Panc1 (cell line): ENCODE results near the gene HOXA10. TPM values are rescaled to one million over a fixed set of nuclear protein-coding genes. Genes with fewer than 3 reads are reported as not detected.

ENCODE experiments used
- ATAC-seq: fragments of 200-7000 bp; cut with Tn5 transposase; 2 replicates; pipeline ENCODE4 v1.9.1; 2020; ENCODE audit warnings: mild to moderate bottlenecking, moderate library complexity
- BruUV-seq: library from RNA; stranded (reverse); fragments of 400-500 nt; replicated peaks from 2 replicates; lab custom pipeline; 2021; lab: Mats Ljungman, UMichigan
- CTCF ChIA-PET: fragments of 300-600 bp; sonication (Branson Sonifier 250); formaldehyde crosslinking; loops from one replicate; lab custom pipeline; 2022; ENCODE audit warnings: antibody characterized with exemption; lab: Charles Lee
- POLR2A ChIA-PET: fragments of 300-600 bp; sonication (Branson Sonifier 250); formaldehyde crosslinking; loops from one replicate; lab custom pipeline; 2022; ENCODE audit warnings: antibody characterized with exemption; lab: Charles Lee
- DNase-seq: peaks from one replicate; pipeline ENCODE4 v3.0.0-alpha.2; 2010; ENCODE audit warnings: low read depth, low spot score
- H3K27ac ChIP-seq: 2 replicates; pipeline ENCODE4 v1.5.1; 2011; ENCODE audit warnings: mild to moderate bottlenecking, low read length, inconsistent platforms
- H3K27me3 ChIP-seq: fragments of 200-500 bp; sonication (Bioruptor generic); 2 replicates; pipeline ENCODE4 v1.6.0; 2014; ENCODE audit warnings: low read length, inconsistent platforms; ENCODE audit not compliant: control insufficient read depth, insufficient read depth
- H3K36me3 ChIP-seq: fragments of 200-500 bp; sonication (Bioruptor generic); 2 replicates; pipeline ENCODE4 v1.5.1; 2014; ENCODE audit warnings: inconsistent platforms, mild to moderate bottlenecking, low read length, moderate library complexity; ENCODE audit not compliant: control insufficient read depth, insufficient read depth
- H3K4me1 ChIP-seq: 2 replicates; pipeline ENCODE4 v1.5.1; 2011; ENCODE audit warnings: inconsistent platforms, mild to moderate bottlenecking, low read length, moderate library complexity; ENCODE audit not compliant: control insufficient read depth, insufficient read depth
- H3K4me3 ChIP-seq, 2 experiments: 2 replicates each; pipeline ENCODE4 v1.5.1; 2011 to 2012; ENCODE audit warnings: low read depth in 2 of 2, low read length in 2 of 2, mild to moderate bottlenecking in 2 of 2, inconsistent platforms in 1 of 2, moderate library complexity in 1 of 2
- H3K9me3 ChIP-seq: fragments of 200-500 bp; sonication (Bioruptor generic); 2 replicates; pipeline ENCODE4 v1.5.1; 2014; ENCODE audit warnings: low read depth, mild to moderate bottlenecking, inconsistent platforms, low read length, moderate library complexity; ENCODE audit not compliant: control insufficient read depth, insufficient read depth
- CTCF ChIP-seq: fragments of 450-650 bp; IDR thresholded peaks from 2 replicates; pipeline ENCODE4 v1.5.1; 2017; ENCODE audit warnings: mild to moderate bottlenecking
- POLR2AphosphoS5 ChIP-seq: IDR thresholded peaks from 2 replicates; pipeline ENCODE4 v1.6.1; 2012; ENCODE audit warnings: mild to moderate bottlenecking, low read depth, low read length, moderate library complexity
- REST ChIP-seq, 2 experiments: IDR thresholded peaks; 2 replicates each; pipeline ENCODE4 v1.6.1; 2011 to 2012; ENCODE audit warnings: low read depth in 2 of 2, control low read depth in 1 of 2, low read length in 1 of 2, mild to moderate bottlenecking in 1 of 2, moderate library complexity in 1 of 2; ENCODE audit not compliant: insufficient read depth in 1 of 2
- SIN3A ChIP-seq: IDR thresholded peaks from 2 replicates; pipeline ENCODE4 v1.6.1; 2012; ENCODE audit warnings: low read depth, mild to moderate bottlenecking, low read length, moderate library complexity, borderline replicate concordance; ENCODE audit not compliant: insufficient read depth
- TCF7L2 ChIP-seq: IDR thresholded peaks from 2 replicates; pipeline ENCODE4 v1.6.1; 2011; ENCODE audit warnings: mild to moderate bottlenecking, low read depth, low read length, inconsistent platforms
- in situ Hi-C: cut with HindIII; loops from 2 replicates; pipeline ENCODE4 v1.10.0; 2016; ENCODE audit warnings: low sequenced_read_pairs, low pct_unique_long_range_greater_than_20kb
- intact Hi-C: fragments of 100-400 bp; cut with micrococcal nuclease; formaldehyde crosslinking; loops from one replicate; pipeline ENCODE4 v1.10.0; 2022; ENCODE audit not compliant: unreplicated experiment
- total RNA-seq: library from RNA; stranded (reverse); gene quantifications from one replicate; pipeline ENCODE4 v1.2.1, GENCODE V29; 2021; ENCODE audit not compliant: unreplicated experiment

The HOXA10 gene
- total RNA-seq, 1 experiment from 2014 or later: 0.41 TPM

- peaks cover 30% of the 10 kb centered on the region for H3K4me1 ChIP-seq
- H3K4me3 ChIP-seq: no peak overlapping the region
- no peaks in the 10 kb centered on the region for H3K9me3 ChIP-seq
- POLR2A ChIA-PET: interaction anchor here (0.6 kb wide), 1 partner anchor 343 kb away, joined by 3 read pairs; no protein-coding TSS in a partner anchor
- H3K27ac ChIP-seq: no peak overlapping the region
- in situ Hi-C loops (no loop called here), intact Hi-C loops (no loop called here)
- CTCF ChIA-PET: interaction anchor here (0.6 kb wide), 1 partner anchor 463 kb away, joined by 3 read pairs; no protein-coding TSS in a partner anchor
- no peak for TF ChIP-seq TCF7L2
- TF ChIP-seq POLR2AphosphoS5: no peak
- no peak for TF ChIP-seq REST (IDR thresholded peaks at IDR 0.05; ENCODE audit: insufficient read depth in 1 of 2, low read depth in 2 of 2, low read length in 1 of 2)
- no peak for TF ChIP-seq SIN3A
- TF ChIP-seq CTCF: no peak
- H3K27me3 ChIP-seq: no peaks in the 10 kb centered on the region
- no peaks in the 10 kb centered on the region for H3K36me3 ChIP-seq
- no TSS peak for BruUV-seq
- ATAC-seq (no peak), DNase-seq (no peak)
These were observed 28.8 kb downstream of the HOXA10 start for GRCh38 chr7:27145165-27145913.

- H3K4me1 ChIP-seq: peaks cover 27% of the 10 kb centered on the region
These were observed 29.3 kb downstream of the HOXA10 start for GRCh38 chr7:27144781-27145164.

More at GRCh38 chr7:27144781-27145164, 29.3 kb downstream of the HOXA10 start:
- ChIA-PET POLR2A (no interaction called here), CTCF (no interaction called here)
- DNase-seq: no peak
- ATAC-seq: no peak
- TF ChIP-seq CTCF (no peak), TCF7L2 (no peak), REST (IDR thresholded peaks at IDR 0.05; ENCODE audit: insufficient read depth in 1 of 2, low read depth in 2 of 2, low read length in 1 of 2) (no peak), SIN3A (no peak), POLR2AphosphoS5 (no peak)
- H3K27ac ChIP-seq: no peak overlapping the region
- no peaks in the 10 kb centered on the region for H3K9me3 ChIP-seq
- intact Hi-C loops: no loop called here
- in situ Hi-C loops: loop anchor here (5.0 kb wide), 1 partner anchor 287 kb away; no protein-coding TSS in a partner anchor
- H3K36me3 ChIP-seq: no peaks in the 10 kb centered on the region
- BruUV-seq: no TSS peak
- no peaks in the 10 kb centered on the region for H3K27me3 ChIP-seq
- no peak overlapping the region for H3K4me3 ChIP-seq
